ENCODE results near the gene MXD3. TPM values are rescaled to one million over a fixed set of nuclear protein-coding genes. Genes with fewer than 3 reads are reported as not detected.

The MXD3 gene
- total and polyA plus RNA-seq, 8 donors = 3.0 to 55.0 (median 6.5) TPM

GRCh38 chr5:177335701-177336065, 24.0 kb upstream of the MXD3 start:
- no peaks in the 10 kb centered on the region for H3K27me3 ChIP-seq
- FAIRE-seq (no peak), DNase-seq (peak in 1 of 6 donors; percentile 33), ATAC-seq (no peak)
- H3K4me1 ChIP-seq = no peaks in the 10 kb centered on the region
- intact Hi-C loops (cut with DNase I) = no loop called here
- H3K4me3 ChIP-seq = no peak overlapping the region
- WGBS, 2 donors = 83 to 89% methylated on average over 7 of the region's 7 CpGs
- no peak overlapping the region for H3K27ac ChIP-seq
- no peaks in the 10 kb centered on the region for H3K9me3 ChIP-seq
- TF ChIP-seq CTCF (IDR thresholded peaks at IDR 0.05) = no peak
- H3K36me3 ChIP-seq = peaks cover 0 to 79% (median 44%) of the 10 kb centered on the region in 3 donors

- WGBS, 2 donors = 86 to 90% methylated on average over 21 of the region's 21 CpGs
- ATAC-seq = no peak
- peaks cover 0 to 79% (median 46%) of the 10 kb centered on the region in 3 donors for H3K36me3 ChIP-seq
- intact Hi-C loops (cut with DNase I) = no loop called here
- H3K9me3 ChIP-seq = no peaks in the 10 kb centered on the region
- FAIRE-seq = no peak
- peak in 1 of 6 donors; percentile 37 for DNase-seq
- no peaks in the 10 kb centered on the region for H3K27me3 ChIP-seq
- TF ChIP-seq CTCF (IDR thresholded peaks at IDR 0.05) = no peak
- H3K4me1 ChIP-seq = peaks cover 0 to 4% (median 0%) of the 10 kb centered on the region in 3 donors
- no peak overlapping the region for H3K4me3 ChIP-seq
- H3K27ac ChIP-seq = no peak overlapping the region
Observed at GRCh38 chr5:177334781-177335700, 23.3 kb upstream of the MXD3 start.

GRCh38 chr5:177334155-177334551, 22.5 kb upstream of the MXD3 start:
- no peak for FAIRE-seq
- Histone ChIP-seq H3K4me1 (peaks cover 0 to 7% (median 0%) of the 10 kb centered on the region in 3 donors), H3K27ac (no peak overlapping the region), H3K27me3 (no peaks in the 10 kb centered on the region), H3K9me3 (no peaks in the 10 kb centered on the region), H3K36me3 (peaks cover 0 to 73% (median 48%) of the 10 kb centered on the region in 3 donors), H3K4me3 (no peak overlapping the region)
- intact Hi-C loops (cut with DNase I) = no loop called here
- peak in 1 of 6 donors; percentile 38 for DNase-seq
- no peak for TF ChIP-seq CTCF (IDR thresholded peaks at IDR 0.05)
- no peak for ATAC-seq
- WGBS, 2 donors = 86 to 91% methylated on average over 15 of the region's 15 CpGs

GRCh38 chr5:177333420-177334154, 21.9 kb upstream of the MXD3 start:
- H3K4me1 ChIP-seq = peaks cover 0 to 10% (median 0%) of the 10 kb centered on the region in 3 donors
- DNase-seq (peak in 1 of 6 donors; percentile 36), ATAC-seq (no peak), FAIRE-seq (no peak)
- H3K4me3 ChIP-seq = no peak overlapping the region
- intact Hi-C loops (cut with DNase I) = no loop called here
- no peak for TF ChIP-seq CTCF (IDR thresholded peaks at IDR 0.05)
- no peaks in the 10 kb centered on the region for H3K27me3 ChIP-seq
- H3K9me3 ChIP-seq = no peaks in the 10 kb centered on the region
- WGBS, 2 donors = 90% methylated on average over 15 to 16 of the region's 16 CpGs
- no peak overlapping the region for H3K27ac ChIP-seq
- H3K36me3 ChIP-seq = peaks cover 0 to 68% (median 47%) of the 10 kb centered on the region in 3 donors

Data from pancreas (tissue), 10 donors.